Mucosa of rectum (tissue), 2 donors: ENCODE results near the gene SNRPD2.

Source experiments
- H3K27ac ChIP-seq, 2 donors: one replicate each; pipeline ENCODE4 v1.7.0; 2013; ENCODE audit warnings: inconsistent platforms in 2 of 2, low read depth in 2 of 2, low read length in 2 of 2
- H3K27me3 ChIP-seq, 2 donors: one replicate each; pipeline ENCODE4 v1.7.0; 2013; ENCODE audit warnings: low read length in 2 of 2; ENCODE audit not compliant: control insufficient read depth in 2 of 2, insufficient read depth in 2 of 2
- H3K36me3 ChIP-seq, 2 donors: one replicate each; pipeline ENCODE4 v1.7.0; 2013; ENCODE audit warnings: low read length in 2 of 2; ENCODE audit not compliant: control insufficient read depth in 2 of 2, insufficient read depth in 2 of 2
- H3K4me1 ChIP-seq, 2 donors: one replicate each; pipeline ENCODE4 v1.7.0; 2013; ENCODE audit warnings: low read length in 2 of 2, mild to moderate bottlenecking in 1 of 2; ENCODE audit not compliant: control insufficient read depth in 2 of 2, insufficient read depth in 2 of 2
- H3K4me3 ChIP-seq, 2 donors: one replicate each; pipeline ENCODE4 v1.7.0; 2013; ENCODE audit warnings: low read length in 2 of 2
- H3K9ac ChIP-seq, 2 donors: one replicate each; pipeline ENCODE4 v1.7.0; 2013; ENCODE audit warnings: low read length in 2 of 2, low read depth in 1 of 2, mild to moderate bottlenecking in 1 of 2
- H3K9me3 ChIP-seq, 2 donors: one replicate each; pipeline ENCODE4 v1.7.0; 2013; ENCODE audit warnings: low read length in 2 of 2; ENCODE audit not compliant: control insufficient read depth in 2 of 2
- donor health status: healthy.
- donor health status: Normal muscosa, but diverticular disease.

The SNRPD2 gene

DNA sequence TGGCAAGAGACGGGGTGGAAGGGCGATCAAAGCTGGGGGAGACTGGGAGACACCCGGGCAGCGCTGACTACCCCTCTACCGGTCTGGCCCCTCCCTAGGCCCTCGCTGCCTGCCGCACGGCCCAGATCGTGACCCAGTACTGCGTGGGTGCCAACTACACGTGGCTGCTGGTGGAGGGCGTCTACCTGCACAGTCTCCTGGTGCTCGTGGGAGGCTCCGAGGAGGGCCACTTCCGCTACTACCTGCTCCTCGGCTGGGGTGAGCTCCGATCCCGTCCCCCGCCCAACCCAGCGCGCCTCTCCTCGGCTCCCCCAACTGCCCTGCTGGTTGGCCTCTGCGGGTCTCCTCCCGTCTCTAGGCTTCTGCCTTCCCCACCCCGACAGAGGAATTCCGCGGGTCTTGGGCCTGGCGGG lies 14.9 kb downstream of the SNRPD2 start:
- H3K4me1 ChIP-seq = peaks cover 13 to 14% of the 10 kb centered on the region in 2 donors
- H3K4me3 ChIP-seq = peak overlapping the region; percentile 59 to 61
- H3K9me3 ChIP-seq = no peaks in the 10 kb centered on the region
- H3K36me3 ChIP-seq = no peaks in the 10 kb centered on the region
- H3K27me3 ChIP-seq = peaks cover 0 to 8% of the 10 kb centered on the region in 2 donors
- no peak overlapping the region for H3K27ac ChIP-seq
- H3K9ac ChIP-seq = peak overlapping the region; percentile 52 to 68

DNA sequence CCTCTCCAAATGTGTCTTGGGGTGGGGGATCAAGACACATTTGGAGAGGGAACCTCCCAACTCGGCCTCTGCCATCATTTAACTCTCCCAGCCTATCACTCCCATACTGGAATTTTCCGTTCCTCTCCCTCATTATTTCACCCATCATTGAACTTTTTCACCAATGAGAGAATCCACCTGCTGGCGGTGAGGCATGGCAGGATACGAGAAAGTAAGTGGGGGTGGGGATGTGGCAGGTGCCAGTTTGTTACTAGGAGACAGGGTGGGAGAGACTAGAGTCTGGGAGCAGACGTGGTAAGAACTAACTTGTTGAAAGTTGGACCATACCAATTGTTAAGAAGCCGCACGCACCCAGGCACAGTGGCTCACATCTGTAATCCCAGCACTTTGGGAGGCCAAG lies 16.8 kb downstream of the SNRPD2 start:
- Histone ChIP-seq H3K9ac (no peak overlapping the region), H3K27me3 (peaks cover 0 to 8% of the 10 kb centered on the region in 2 donors), H3K36me3 (no peaks in the 10 kb centered on the region), H3K27ac (no peak overlapping the region), H3K4me3 (no peak overlapping the region), H3K4me1 (peaks cover 13 to 15% of the 10 kb centered on the region in 2 donors), H3K9me3 (no peaks in the 10 kb centered on the region)

DNA sequence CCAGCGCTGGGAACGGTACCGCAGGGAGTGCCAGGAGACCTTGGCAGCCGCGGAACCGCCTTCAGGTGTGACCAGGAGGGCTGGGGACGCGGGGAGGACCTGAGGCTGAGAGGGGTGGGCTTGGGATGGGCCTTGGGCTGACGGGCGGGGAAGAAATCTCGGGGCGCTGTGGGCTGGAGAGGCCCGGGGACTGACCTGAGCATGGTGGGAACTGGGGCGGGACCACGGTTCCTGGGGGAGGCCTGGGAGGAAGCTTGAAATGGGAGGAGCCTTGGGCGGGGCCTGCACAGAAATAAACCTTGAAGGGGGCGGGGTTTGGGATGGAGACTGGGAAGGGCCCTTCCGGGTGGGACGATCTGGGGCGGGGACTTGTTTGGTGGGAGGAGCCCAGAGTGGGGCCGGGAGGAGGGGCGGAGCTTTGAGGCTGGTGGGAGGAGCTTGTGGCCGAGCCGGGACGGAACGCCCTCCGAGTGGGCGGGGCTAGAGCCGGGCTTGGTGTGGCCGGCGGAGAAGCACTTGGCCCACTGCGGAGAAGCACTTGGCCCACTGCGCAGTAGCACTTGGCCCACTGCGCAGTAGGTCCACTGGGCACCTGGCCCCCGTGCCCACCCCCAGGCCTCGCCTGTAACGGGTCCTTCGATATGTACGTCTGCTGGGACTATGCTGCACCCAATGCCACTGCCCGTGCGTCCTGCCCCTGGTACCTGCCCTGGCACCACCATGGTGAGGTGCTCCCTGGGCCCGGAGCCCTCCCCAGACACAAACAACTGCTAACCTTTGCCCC lies 20.9 kb downstream of the SNRPD2 start:
- peaks cover 15 to 28% of the 10 kb centered on the region in 2 donors for H3K4me1 ChIP-seq
- peak overlapping the region; percentile 63 to 73 for H3K27ac ChIP-seq
- peak overlapping the region; percentile 14 to 67 for H3K9ac ChIP-seq
- peak overlapping the region; percentile 44 to 53 for H3K4me3 ChIP-seq
- peaks cover 2 to 5% of the 10 kb centered on the region in 2 donors for H3K27me3 ChIP-seq
- H3K36me3 ChIP-seq = no peaks in the 10 kb centered on the region
- no peaks in the 10 kb centered on the region for H3K9me3 ChIP-seq

DNA sequence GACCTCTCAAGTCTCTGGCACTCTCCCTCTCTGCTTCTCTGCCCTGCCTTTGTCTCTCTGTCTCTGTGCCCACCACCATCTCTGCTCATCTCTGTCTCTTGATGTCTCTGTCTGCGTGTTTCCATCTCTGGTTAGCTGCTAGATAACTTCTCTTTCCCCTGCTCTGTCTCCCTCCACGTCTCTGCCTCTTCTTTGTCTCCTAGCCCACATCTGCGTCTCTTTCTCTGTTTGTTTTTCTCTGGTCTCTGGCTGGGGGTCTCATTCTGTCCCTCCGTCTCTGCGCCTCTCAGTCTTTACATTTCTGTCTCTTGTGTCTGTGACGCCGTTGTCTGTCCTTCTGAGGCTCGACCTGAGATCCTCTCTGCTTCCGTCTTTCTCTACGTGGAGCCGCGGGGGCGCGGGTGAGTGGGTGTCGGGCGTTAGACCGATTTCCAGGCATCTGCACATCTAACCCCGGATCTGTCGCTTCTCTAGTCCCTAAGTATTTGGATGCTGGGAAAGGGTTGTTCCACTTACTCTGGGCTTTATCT lies 23.3 kb downstream of the SNRPD2 start:
- Histone ChIP-seq H3K9me3 (no peaks in the 10 kb centered on the region), H3K27ac (peak overlapping the region; percentile 34 to 76), H3K36me3 (no peaks in the 10 kb centered on the region), H3K4me3 (peak overlapping the region; percentile 72 to 86), H3K27me3 (peaks cover 2 to 5% of the 10 kb centered on the region in 2 donors), H3K9ac (peak overlapping the region; percentile 66 to 68), H3K4me1 (peaks cover 15 to 28% of the 10 kb centered on the region in 2 donors)

DNA sequence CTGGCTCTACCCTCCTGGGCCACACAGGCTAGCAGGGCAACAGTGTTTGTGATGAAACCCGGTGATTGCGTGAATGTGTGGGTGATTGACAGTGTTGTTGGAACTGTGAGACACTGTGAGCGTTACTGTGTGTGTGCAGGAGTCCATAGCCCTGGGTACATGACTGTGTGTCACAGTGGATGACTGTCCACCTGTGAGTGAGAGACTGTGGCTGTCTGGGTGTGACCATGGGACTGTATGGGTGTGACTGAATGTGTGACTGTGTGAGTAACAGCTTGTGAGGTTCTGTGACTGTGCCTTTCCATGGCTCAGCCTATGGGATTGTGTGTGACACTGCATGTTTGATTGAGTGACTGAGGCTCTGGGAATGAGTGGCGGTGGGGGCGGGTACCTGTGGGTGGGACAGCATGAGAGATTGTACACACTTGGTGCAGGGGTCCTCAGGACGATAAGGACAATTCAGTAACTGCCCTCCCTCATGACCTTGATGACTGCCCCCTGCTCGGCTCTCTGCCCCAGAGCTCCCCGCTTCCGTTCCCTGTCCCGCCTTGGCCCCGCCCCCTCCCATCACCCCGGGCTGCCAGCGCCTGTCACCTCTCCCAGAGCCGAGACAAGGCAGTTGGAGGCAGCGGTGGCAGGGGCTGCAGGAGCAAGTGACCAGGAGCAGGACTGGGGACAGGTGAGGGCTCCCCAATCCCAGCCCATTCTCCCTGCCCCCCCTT lies 24.0 kb downstream of the SNRPD2 start, which contains the start of gene GIPR:
Gene GIPR (plus strand): TSS at position 602 of the 722 bp plus-strand sequence. CDS start 1,300 bp downstream, outside the sequence.
- Histone ChIP-seq H3K4me1 (peaks cover 15 to 28% of the 10 kb centered on the region in 2 donors), H3K9me3 (no peaks in the 10 kb centered on the region), H3K27me3 (peaks cover 2 to 5% of the 10 kb centered on the region in 2 donors), H3K27ac (peak within 1 kb of the TSS; percentile 51 to 76), H3K9ac (peak within 1 kb of the TSS; percentile 66 to 68), H3K36me3 (no peaks in the 10 kb centered on the region), H3K4me3 (peak within 1 kb of the TSS; percentile 72 to 86)

DNA sequence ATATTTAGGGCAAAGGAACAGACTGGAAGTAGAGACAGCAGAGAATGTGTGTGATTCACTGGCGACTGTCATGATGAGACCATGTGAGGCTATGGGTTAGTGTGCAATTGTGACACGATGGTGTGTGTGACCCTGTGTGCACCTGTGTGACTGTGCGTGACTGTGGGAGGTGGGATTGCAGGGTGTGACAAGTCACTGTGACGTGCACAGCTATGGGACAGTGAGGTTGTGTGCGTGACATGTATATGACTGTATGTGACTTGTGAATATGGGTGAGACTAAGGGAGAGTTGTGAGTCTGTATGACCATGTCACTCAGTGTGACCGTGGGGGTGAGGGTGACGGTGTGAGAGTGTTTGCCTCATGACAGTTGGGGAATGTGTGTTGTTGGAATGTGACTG lies 27.2 kb downstream of the SNRPD2 start:
- no peaks in the 10 kb centered on the region for H3K36me3 ChIP-seq
- H3K27me3 ChIP-seq = peaks cover 2 to 8% of the 10 kb centered on the region in 2 donors
- H3K4me1 ChIP-seq = peaks cover 15 to 19% of the 10 kb centered on the region in 2 donors
- no peaks in the 10 kb centered on the region for H3K9me3 ChIP-seq
- H3K27ac ChIP-seq = no peak overlapping the region
- no peak overlapping the region for H3K9ac ChIP-seq
- no peak overlapping the region for H3K4me3 ChIP-seq

DNA sequence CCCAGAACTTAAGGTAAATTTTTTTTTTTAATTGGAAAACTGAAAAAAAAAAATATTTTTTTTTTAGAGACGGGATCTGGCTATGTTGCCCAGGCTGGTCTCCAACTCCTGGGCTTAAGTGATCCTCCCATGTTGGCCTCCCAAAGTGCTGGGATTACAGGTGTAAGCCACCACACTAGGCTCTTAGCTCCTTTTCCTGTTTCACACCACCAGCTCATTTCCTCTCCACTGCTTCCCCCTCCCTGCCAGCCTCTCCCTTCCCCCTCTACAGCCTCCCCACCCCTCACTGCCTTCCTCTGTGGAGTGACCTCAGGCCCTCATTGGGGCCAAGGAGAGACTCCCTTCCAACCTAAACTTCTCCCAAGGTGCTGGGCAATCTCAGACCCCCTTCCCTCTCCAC lies 28.0 kb downstream of the SNRPD2 start:
- H3K27me3 ChIP-seq = peaks cover 0 to 12% of the 10 kb centered on the region in 2 donors

DNA sequence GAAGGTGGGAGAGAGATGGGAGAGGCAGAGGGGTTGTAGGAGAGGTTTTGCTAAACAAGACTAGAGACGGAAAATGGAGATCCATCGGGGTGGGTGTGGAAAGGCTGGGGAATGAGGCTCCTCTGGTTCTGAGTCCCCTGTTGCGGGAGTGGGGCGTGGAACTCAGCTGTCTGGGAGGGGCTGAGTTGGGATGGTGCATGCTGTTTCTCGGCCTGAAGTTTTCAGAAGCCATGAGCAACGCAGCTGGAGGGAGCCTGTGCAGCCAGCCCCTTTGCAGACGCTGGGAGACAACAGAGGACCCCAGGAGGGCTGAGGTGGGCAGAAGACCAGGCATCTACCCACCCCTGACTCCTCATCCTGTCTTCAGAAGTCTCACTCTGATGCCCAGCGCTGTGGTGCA lies 31.1 kb downstream of the SNRPD2 start:
- H3K27me3 ChIP-seq = peaks cover 0 to 7% of the 10 kb centered on the region in 2 donors
- H3K9me3 ChIP-seq = no peaks in the 10 kb centered on the region
- H3K4me3 ChIP-seq = no peak overlapping the region
- no peaks in the 10 kb centered on the region for H3K4me1 ChIP-seq
- no peak overlapping the region for H3K9ac ChIP-seq
- H3K36me3 ChIP-seq = no peaks in the 10 kb centered on the region
- H3K27ac ChIP-seq = no peak overlapping the region

More for the DNA sequence above, 28.0 kb downstream of the SNRPD2 start:
- H3K27ac ChIP-seq = no peak overlapping the region
- H3K4me1 ChIP-seq = peaks cover 8 to 12% of the 10 kb centered on the region in 2 donors
- no peaks in the 10 kb centered on the region for H3K36me3 ChIP-seq
- no peak overlapping the region for H3K4me3 ChIP-seq
- no peaks in the 10 kb centered on the region for H3K9me3 ChIP-seq
- H3K9ac ChIP-seq = no peak overlapping the region

DNA sequence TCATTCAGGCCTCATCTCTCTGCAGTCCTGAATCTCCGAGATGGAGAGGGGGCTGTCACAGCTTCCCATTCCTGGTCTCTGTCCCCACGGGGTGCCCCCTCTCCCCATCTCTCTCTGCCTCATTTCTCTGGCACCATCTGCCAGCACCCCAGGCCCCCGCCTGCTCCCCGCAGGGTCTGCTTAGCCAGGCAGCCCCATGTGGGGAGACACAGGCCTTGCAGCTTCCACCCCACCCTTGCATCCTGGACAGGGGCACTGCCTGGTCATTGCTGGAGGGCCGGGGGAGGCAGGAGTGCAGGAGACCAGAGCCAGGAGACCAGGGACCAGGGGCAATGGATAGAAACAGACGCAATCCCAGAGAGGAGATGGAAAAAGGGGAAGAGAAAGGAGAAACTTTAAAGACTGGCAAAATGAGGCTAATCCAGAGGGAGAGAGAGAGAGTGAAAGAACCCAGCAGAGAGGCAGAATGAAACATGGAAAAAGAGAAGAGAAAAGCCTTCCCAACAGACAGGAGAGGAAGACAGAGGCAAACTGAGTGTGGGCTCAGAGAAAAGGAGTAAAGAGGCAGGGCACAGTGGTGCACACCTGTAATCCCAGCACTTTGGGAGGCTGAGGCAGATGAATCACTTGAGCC lies 32.5 kb downstream of the SNRPD2 start:
- Histone ChIP-seq H3K27me3 (peaks cover 0 to 7% of the 10 kb centered on the region in 2 donors), H3K9me3 (no peaks in the 10 kb centered on the region), H3K4me1 (no peaks in the 10 kb centered on the region)

More for the DNA sequence above, 32.5 kb downstream of the SNRPD2 start:
- Histone ChIP-seq H3K9ac (no peak overlapping the region), H3K36me3 (no peaks in the 10 kb centered on the region), H3K4me3 (no peak overlapping the region), H3K27ac (no peak overlapping the region)
